HepG2 (cell line): Measurements from ENCODE around the gene SRD5A2. TPM values are rescaled to one million over a fixed set of nuclear protein-coding genes. Genes with fewer than 3 reads are reported as not detected.

Experiments used
- GTF3A ChIP-seq: sonication (generic); formaldehyde crosslinking; conservative IDR thresholded peaks from 2 replicates; pipeline ENCODE4 v1.4.0; 2020; ENCODE audit warnings: mild to moderate bottlenecking, missing genetic modification reagents
- polyA plus RNA-seq, 8 experiments: library from polyadenylated mRNA; depleted of rRNA in 3 of 8; stranded (reverse) in 7 of 8; unstranded in 1 of 8; fragments of >200 nt; fragmentation: Illumina TruSeq in 4 of 8; extraction: Trizol in 4 of 8; gene quantifications; 2 replicates each; pipeline versions ENCODE4 v1.2.1 to v1.2.3, GENCODE V29; 2011 to 2016; ENCODE audit warnings: low read depth in 4 of 8, missing spikeins in 1 of 8, mixed read lengths in 1 of 8; ENCODE audit not compliant: insufficient read depth in 1 of 8
- total RNA-seq, 5 experiments: library from RNA; depleted of rRNA; stranded (reverse); fragments of >200 nt; fragmentation: Illumina TruSeq; extraction: Trizol; gene quantifications; 2 replicates each; pipeline ENCODE4 v1.2.3, GENCODE V29; 2016; ENCODE audit warnings: low read depth in 1 of 5
- TF ChIP-seq, protein P1 (sequence below): sonication (generic); formaldehyde crosslinking; IDR thresholded peaks from 2 replicates; pipeline ENCODE4 v1.5.0; 2020; ENCODE audit warnings: mild to moderate bottlenecking, missing genetic modification reagents
- TF ChIP-seq, protein P2 (sequence below): sonication (generic); formaldehyde crosslinking; IDR thresholded peaks from one replicate; pipeline ENCODE4 v1.5.1; 2020; ENCODE audit warnings: mild to moderate bottlenecking, missing genetic modification reagents; ENCODE audit errors: not compliant biosample characterization
- TF ChIP-seq, protein P3 (sequence below): sonication (generic); formaldehyde crosslinking; IDR thresholded peaks from 2 replicates; pipeline ENCODE4 v1.9.0; 2021; ENCODE audit warnings: missing genetic modification reagents, mild to moderate bottlenecking, borderline replicate concordance

SRD5A2 gene
- total and polyA plus RNA-seq, 2 of the 13 experiments (the other 11 are each of a cell fraction or from before 2014, with no cell fraction given), result 0.01 TPM; not detected in 1

DNA sequence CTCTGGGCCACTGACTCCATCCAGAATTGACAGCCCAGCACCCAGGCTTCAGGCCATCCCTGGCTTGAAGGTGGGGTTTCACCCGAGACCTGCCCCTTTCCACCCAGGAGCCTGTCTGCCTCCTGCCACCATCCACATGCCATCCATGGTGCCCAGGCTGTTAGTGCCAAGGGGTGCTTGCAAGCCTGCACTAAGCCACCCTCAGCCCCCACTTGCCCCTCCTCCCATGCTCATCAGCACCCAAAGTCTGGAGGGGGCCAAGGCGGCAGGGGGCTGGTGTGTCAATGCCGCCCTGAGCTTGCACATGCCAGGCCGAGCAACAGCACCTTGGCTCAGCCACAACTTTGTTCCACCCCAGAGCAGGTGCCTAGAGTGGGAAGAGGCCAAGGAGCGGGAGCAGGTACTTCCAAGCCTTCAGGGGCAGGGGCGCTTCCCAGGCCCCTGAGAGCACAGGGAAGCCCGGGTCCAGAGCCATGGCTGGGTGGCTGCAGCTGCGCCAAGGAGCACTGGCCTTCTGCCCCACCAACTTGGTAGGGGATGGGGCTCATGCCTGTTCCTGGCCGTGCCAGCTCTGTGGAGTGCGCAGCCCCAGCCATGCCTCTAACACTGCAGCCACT, 12.0 kb downstream of the SRD5A2 start (continued):
- TF ChIP-seq, protein P1, sequence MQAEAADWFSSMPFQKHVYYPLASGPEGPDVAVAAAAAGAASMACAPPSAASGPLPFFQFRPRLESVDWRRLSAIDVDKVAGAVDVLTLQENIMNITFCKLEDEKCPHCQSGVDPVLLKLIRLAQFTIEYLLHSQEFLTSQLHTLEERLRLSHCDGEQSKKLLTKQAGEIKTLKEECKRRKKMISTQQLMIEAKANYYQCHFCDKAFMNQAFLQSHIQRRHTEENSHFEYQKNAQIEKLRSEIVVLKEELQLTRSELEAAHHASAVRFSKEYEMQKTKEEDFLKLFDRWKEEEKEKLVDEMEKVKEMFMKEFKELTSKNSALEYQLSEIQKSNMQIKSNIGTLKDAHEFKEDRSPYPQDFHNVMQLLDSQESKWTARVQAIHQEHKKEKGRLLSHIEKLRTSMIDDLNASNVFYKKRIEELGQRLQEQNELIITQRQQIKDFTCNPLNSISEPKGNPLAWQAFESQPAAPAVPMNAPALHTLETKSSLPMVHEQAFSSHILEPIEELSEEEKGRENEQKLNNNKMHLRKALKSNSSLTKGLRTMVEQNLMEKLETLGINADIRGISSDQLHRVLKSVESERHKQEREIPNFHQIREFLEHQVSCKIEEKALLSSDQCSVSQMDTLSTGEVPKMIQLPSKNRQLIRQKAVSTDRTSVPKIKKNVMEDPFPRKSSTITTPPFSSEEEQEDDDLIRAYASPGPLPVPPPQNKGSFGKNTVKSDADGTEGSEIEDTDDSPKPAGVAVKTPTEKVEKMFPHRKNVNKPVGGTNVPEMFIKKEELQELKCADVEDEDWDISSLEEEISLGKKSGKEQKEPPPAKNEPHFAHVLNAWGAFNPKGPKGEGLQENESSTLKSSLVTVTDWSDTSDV, result no peak
- TF ChIP-seq, protein P2, sequence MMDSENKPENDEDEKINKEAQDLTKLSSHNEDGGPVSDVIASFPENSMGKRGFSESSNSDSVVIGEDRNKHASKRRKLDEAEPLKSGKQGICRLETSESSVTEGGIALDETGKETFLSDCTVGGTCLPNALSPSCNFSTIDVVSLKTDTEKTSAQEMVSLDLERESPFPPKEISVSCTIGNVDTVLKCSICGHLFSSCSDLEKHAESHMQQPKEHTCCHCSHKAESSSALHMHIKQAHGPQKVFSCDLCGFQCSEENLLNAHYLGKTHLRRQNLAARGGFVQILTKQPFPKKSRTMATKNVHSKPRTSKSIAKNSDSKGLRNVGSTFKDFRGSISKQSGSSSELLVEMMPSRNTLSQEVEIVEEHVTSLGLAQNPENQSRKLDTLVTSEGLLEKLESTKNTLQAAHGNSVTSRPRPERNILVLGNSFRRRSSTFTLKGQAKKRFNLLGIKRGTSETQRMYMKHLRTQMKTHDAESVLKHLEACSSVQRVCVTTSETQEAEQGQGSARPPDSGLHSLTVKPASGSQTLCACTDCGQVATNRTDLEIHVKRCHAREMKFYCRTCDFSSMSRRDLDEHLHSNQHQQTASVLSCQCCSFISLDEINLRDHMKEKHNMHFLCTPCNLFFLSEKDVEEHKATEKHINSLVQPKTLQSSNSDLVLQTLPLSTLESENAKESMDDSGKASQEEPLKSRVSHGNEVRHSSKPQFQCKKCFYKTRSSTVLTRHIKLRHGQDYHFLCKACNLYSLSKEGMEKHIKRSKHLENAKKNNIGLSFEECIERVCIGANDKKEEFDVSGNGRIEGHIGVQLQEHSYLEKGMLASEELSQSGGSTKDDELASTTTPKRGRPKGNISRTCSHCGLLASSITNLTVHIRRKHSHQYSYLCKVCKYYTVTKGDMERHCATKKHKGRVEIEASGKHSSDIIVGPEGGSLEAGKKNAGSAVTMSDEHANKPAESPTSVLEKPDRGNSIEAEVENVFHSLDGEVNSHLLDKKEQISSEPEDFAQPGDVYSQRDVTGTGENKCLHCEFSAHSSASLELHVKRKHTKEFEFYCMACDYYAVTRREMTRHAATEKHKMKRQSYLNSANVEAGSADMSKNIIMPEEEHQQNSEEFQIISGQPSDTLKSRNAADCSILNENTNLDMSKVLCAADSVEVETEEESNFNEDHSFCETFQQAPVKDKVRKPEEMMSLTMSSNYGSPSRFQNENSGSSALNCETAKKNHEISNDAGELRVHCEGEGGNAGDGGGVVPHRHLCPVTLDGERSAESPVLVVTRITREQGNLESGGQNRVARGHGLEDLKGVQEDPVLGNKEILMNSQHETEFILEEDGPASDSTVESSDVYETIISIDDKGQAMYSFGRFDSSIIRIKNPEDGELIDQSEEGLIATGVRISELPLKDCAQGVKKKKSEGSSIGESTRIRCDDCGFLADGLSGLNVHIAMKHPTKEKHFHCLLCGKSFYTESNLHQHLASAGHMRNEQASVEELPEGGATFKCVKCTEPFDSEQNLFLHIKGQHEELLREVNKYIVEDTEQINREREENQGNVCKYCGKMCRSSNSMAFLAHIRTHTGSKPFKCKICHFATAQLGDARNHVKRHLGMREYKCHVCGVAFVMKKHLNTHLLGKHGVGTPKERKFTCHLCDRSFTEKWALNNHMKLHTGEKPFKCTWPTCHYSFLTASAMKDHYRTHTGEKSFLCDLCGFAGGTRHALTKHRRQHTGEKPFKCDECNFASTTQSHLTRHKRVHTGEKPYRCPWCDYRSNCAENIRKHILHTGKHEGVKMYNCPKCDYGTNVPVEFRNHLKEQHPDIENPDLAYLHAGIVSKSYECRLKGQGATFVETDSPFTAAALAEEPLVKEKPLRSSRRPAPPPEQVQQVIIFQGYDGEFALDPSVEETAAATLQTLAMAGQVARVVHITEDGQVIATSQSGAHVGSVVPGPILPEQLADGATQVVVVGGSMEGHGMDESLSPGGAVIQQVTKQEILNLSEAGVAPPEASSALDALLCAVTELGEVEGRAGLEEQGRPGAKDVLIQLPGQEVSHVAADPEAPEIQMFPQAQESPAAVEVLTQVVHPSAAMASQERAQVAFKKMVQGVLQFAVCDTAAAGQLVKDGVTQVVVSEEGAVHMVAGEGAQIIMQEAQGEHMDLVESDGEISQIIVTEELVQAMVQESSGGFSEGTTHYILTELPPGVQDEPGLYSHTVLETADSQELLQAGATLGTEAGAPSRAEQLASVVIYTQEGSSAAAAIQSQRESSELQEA (CRISPR knock-in tag), result no peak
- no peak for TF ChIP-seq GTF3A (CRISPR knock-in tag)
- TF ChIP-seq, protein P3, sequence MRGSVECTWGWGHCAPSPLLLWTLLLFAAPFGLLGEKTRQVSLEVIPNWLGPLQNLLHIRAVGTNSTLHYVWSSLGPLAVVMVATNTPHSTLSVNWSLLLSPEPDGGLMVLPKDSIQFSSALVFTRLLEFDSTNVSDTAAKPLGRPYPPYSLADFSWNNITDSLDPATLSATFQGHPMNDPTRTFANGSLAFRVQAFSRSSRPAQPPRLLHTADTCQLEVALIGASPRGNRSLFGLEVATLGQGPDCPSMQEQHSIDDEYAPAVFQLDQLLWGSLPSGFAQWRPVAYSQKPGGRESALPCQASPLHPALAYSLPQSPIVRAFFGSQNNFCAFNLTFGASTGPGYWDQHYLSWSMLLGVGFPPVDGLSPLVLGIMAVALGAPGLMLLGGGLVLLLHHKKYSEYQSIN (CRISPR knock-in tag), result no peak
